Measurements from ENCODE around the gene TRAPPC10. TPM values are rescaled to one million over a fixed set of nuclear protein-coding genes. Genes with fewer than 3 reads are reported as not detected.
"Not testable (repeated sequence)": the region's sequence is repeated elsewhere in the genome, so short reads cannot be mapped to it uniquely, and the experiment has no call there.

The TRAPPC10 gene
- total RNA-seq, 6 experiments from 2014 or later = 15.4 to 25.6 (median 18.4) TPM

- DNase-seq = not testable (repeated sequence)
- no CpG with 5 or more reads among the region's 15 CpGs for WGBS (ENCODE audit: insufficient coverage, low coverage, low lambda C conversion rate, missing lambda C conversion rate)
Observed at GRCh38 chr21:44138039-44138438, 125.9 kb downstream of the TRAPPC10 start.

GRCh38 chr21:44139787-44140551, 127.9 kb downstream of the TRAPPC10 start:
- H3K36me3 ChIP-seq; H3K27me3 ChIP-seq; H3K4me1 ChIP-seq; H3K27ac ChIP-seq; H3K4me3 ChIP-seq; H3K9me3 ChIP-seq; intact Hi-C loops (cut with DNase I): not testable (repeated sequence)
- DNase-seq = peak in 2 of 3 donors; percentile 5 to 31
- peak; percentile 12 to 37 (median 20) for ATAC-seq
- WGBS (ENCODE audit: insufficient coverage, low coverage, low lambda C conversion rate, missing lambda C conversion rate) = no CpG with 5 or more reads among the region's 30 CpGs

More at GRCh38 chr21:44138039-44138438, 125.9 kb downstream of the TRAPPC10 start:
- H3K4me1 ChIP-seq; intact Hi-C loops (cut with DNase I); H3K27ac ChIP-seq; H3K27me3 ChIP-seq; H3K9me3 ChIP-seq; H3K36me3 ChIP-seq; H3K4me3 ChIP-seq: not testable (repeated sequence)
- peak; percentile 48 to 76 (median 65) for ATAC-seq

GRCh38 chr21:44140552-44140932, 128.4 kb downstream of the TRAPPC10 start:
- ATAC-seq; H3K27me3 ChIP-seq; H3K9me3 ChIP-seq; intact Hi-C loops (cut with DNase I); H3K4me1 ChIP-seq; H3K36me3 ChIP-seq; H3K27ac ChIP-seq; H3K4me3 ChIP-seq; DNase-seq: not testable (repeated sequence)
- WGBS (ENCODE audit: insufficient coverage, low coverage, low lambda C conversion rate, missing lambda C conversion rate) = no CpG with 5 or more reads among the region's 18 CpGs

- H3K36me3 ChIP-seq; H3K27ac ChIP-seq; H3K27me3 ChIP-seq; H3K4me3 ChIP-seq; DNase-seq; intact Hi-C loops (cut with DNase I); H3K9me3 ChIP-seq; H3K4me1 ChIP-seq; ATAC-seq: not testable (repeated sequence)
- no CpG with 5 or more reads among the region's 10 CpGs for WGBS (ENCODE audit: insufficient coverage, low coverage, low lambda C conversion rate, missing lambda C conversion rate)
Observed at GRCh38 chr21:44142470-44142869, 130.4 kb downstream of the TRAPPC10 start.

- H3K4me1 ChIP-seq; H3K9me3 ChIP-seq; DNase-seq; H3K27ac ChIP-seq; H3K4me3 ChIP-seq; intact Hi-C loops (cut with DNase I); H3K36me3 ChIP-seq; H3K27me3 ChIP-seq: not testable (repeated sequence)
- WGBS (ENCODE audit: insufficient coverage, low coverage, low lambda C conversion rate, missing lambda C conversion rate) = no CpG with 5 or more reads among the region's 17 CpGs
- ATAC-seq = peak in 1 of 4 donors; percentile 5
Observed at GRCh38 chr21:44143380-44143779, 131.3 kb downstream of the TRAPPC10 start.

- intact Hi-C loops (cut with DNase I); DNase-seq; H3K27ac ChIP-seq; H3K36me3 ChIP-seq; H3K4me1 ChIP-seq; ATAC-seq; H3K4me3 ChIP-seq; H3K9me3 ChIP-seq; H3K27me3 ChIP-seq: not testable (repeated sequence)
- WGBS (ENCODE audit: insufficient coverage, low coverage, low lambda C conversion rate, missing lambda C conversion rate) = no CpG with 5 or more reads among the region's 8 CpGs
Observed at GRCh38 chr21:44143996-44144395, 131.9 kb downstream of the TRAPPC10 start.

- H3K4me1 ChIP-seq; ATAC-seq; H3K27ac ChIP-seq; intact Hi-C loops (cut with DNase I); DNase-seq; H3K36me3 ChIP-seq; H3K27me3 ChIP-seq; H3K9me3 ChIP-seq; H3K4me3 ChIP-seq: not testable (repeated sequence)
- no CpG with 5 or more reads among the region's 22 CpGs for WGBS (ENCODE audit: insufficient coverage, low coverage, low lambda C conversion rate, missing lambda C conversion rate)
Observed at GRCh38 chr21:44144784-44145602, 132.9 kb downstream of the TRAPPC10 start.

GRCh38 chr21:44145616-44146015, 133.5 kb downstream of the TRAPPC10 start:
- H3K36me3 ChIP-seq; ATAC-seq; H3K4me1 ChIP-seq; H3K4me3 ChIP-seq; H3K27ac ChIP-seq; DNase-seq; H3K27me3 ChIP-seq; H3K9me3 ChIP-seq; intact Hi-C loops (cut with DNase I): not testable (repeated sequence)
- WGBS (ENCODE audit: insufficient coverage, low coverage, low lambda C conversion rate, missing lambda C conversion rate) = no CpG with 5 or more reads among the region's 12 CpGs

GRCh38 chr21:44147108-44147507, 135.0 kb downstream of the TRAPPC10 start:
- H3K27me3 ChIP-seq; H3K4me1 ChIP-seq; H3K9me3 ChIP-seq; H3K27ac ChIP-seq; H3K4me3 ChIP-seq; intact Hi-C loops (cut with DNase I); DNase-seq; H3K36me3 ChIP-seq: not testable (repeated sequence)
- ATAC-seq = peak; percentile 84 to 88 (median 86)
- WGBS (ENCODE audit: insufficient coverage, low coverage, low lambda C conversion rate, missing lambda C conversion rate) = no CpG with 5 or more reads among the region's 8 CpGs

- ATAC-seq; H3K9me3 ChIP-seq; H3K27ac ChIP-seq; H3K27me3 ChIP-seq; H3K4me3 ChIP-seq; H3K36me3 ChIP-seq; intact Hi-C loops (cut with DNase I); DNase-seq; H3K4me1 ChIP-seq: not testable (repeated sequence)
- WGBS (ENCODE audit: insufficient coverage, low coverage, low lambda C conversion rate, missing lambda C conversion rate) = no CpG with 5 or more reads among the region's 10 CpGs
Observed at GRCh38 chr21:44150255-44150654, 138.1 kb downstream of the TRAPPC10 start.

- intact Hi-C loops (cut with DNase I); H3K27ac ChIP-seq; H3K4me1 ChIP-seq; H3K9me3 ChIP-seq; H3K36me3 ChIP-seq; DNase-seq; ATAC-seq; H3K4me3 ChIP-seq; H3K27me3 ChIP-seq: not testable (repeated sequence)
- no CpG with 5 or more reads among the region's 21 CpGs for WGBS (ENCODE audit: insufficient coverage, low coverage, low lambda C conversion rate, missing lambda C conversion rate)
Observed at GRCh38 chr21:44153214-44153888, 141.2 kb downstream of the TRAPPC10 start.
